Ramos (cell line): ENCODE results near the gene KCTD1.
"Not testable (repeated sequence)": the region's sequence is repeated elsewhere in the genome, so short reads cannot be mapped to it uniquely, and the experiment has no call there.

Experiments
- in situ Hi-C: fragments of 300-500 bp; cut with MboI; formaldehyde crosslinking; loops from one replicate; pipeline ENCODE4 v1.14.3; 2022; ENCODE audit warnings: low sequenced_read_pairs; ENCODE audit not compliant: unreplicated experiment

Gene KCTD1

DNA sequence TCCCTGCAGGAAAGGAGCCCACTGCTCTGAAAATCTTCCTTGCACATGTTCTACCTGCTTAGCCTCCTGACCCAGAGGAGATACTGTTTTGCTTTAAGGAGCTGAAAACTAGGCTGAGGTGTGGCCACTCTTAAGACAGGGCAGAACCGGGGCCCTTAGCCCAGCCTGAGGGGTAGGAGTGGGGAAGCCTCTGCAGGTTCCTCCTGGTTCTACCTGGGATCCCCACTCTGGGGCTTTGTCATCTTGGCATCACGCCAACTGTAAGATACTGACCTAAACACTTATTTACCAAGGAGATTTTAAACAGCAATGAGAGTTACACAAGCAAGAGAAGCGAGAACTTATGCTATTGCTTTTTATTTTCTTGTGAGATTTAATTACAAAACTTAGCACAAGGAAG, 86.9 kb downstream of the KCTD1 start:
- in situ Hi-C loops = no loop called here

DNA sequence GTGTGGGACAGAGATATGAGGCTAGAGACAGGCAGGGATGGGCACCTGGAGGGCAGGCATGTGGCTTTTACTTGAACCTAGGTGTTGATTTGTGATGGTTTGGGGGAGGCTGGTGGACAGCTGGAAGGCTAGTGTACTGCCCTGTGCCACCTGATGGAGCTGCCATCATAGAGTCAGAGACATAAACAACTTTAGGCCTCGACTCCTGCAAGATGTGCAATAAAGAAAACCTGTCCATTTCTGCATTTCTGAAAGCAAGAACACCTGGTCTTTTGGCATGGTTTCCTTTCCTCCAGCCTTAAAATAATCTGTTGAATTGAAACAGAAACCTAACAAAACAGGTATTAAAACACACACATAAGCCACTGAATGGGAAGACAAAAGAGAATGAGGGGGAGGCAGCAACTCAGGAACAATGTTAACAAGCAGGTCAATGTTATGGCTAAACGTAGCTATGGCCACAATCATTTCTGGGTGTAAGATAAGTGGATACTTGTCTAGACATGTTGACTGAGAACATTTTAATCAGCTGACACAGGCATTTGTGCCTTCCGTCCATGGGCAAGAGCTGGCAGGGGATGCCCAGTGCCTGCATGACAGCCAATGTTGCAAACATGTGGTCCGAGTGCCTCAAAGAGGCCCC, 87.8 kb downstream of the KCTD1 start:
- in situ Hi-C loops = no loop called here

DNA sequence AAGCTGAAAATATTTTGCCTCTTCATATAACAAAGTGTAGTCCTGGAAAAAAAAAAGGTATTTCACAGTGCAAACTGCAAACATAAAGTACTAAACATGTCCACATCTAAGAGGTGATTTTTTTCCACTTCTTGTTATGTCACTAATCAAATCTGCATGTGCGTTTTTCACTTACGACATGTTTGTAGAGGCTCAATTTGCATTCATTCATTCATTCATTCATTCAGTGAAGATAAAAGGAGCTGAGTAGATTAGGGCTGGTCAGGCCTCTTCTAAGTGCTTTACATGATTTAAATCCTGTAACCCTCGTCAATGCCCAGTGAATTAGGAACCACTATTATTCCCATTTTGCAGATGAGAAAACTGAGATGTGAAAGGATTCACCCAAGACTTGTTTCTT, 88.5 kb downstream of the KCTD1 start:
- in situ Hi-C loops = no loop called here

DNA sequence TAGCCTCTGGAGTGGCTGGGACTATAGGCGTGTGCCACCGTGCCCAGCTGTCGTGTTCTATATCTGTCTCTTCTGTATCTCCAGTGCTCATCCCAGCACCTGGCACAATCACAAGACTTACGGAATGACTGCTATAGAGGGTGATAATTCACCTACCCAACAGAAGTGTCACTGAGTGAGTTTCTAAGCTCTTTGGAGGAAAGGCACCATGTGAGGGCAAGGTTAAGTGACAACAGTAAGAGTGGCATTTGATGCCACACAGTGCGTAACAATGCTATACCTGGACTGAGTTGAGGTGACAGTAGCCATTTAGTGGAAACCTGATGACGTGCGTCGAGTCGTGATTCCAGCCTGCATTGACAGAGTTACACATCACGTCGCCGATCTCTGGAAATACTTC, 89.0 kb downstream of the KCTD1 start:
- in situ Hi-C loops = no loop called here

DNA sequence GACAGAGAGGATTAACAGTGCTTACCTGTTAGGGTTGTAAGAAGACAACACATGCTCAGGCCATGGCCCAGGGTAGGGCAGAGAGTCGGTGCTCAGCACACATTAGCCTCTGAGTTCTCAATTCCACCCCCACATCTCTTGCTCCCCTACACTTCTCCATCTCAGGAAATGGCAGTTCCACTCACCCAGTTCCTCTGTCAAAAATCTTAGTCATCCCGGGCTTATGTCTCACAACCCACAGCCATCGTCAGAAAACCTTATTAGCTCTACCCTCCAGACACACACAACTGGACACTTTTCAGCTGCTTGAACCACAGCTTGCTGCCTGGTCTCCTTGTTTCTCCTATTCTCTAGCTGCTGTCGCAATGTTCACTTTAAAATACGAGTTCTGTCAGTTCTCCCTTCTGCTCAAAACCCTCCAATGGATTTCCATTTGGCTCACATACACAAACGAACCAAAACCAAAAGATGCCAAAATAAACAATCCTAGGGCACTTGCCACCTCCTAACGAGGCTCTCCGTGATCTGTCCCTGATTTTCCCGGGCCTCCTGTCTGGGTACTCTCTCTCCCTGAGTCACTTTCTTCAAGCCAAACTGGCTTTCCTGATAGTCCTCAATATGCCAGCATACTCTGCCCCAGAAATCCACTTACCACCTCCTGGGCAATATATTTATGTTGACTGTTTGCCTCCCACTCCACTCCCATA, 89.7 kb downstream of the KCTD1 start:
- in situ Hi-C loops = no loop called here

DNA sequence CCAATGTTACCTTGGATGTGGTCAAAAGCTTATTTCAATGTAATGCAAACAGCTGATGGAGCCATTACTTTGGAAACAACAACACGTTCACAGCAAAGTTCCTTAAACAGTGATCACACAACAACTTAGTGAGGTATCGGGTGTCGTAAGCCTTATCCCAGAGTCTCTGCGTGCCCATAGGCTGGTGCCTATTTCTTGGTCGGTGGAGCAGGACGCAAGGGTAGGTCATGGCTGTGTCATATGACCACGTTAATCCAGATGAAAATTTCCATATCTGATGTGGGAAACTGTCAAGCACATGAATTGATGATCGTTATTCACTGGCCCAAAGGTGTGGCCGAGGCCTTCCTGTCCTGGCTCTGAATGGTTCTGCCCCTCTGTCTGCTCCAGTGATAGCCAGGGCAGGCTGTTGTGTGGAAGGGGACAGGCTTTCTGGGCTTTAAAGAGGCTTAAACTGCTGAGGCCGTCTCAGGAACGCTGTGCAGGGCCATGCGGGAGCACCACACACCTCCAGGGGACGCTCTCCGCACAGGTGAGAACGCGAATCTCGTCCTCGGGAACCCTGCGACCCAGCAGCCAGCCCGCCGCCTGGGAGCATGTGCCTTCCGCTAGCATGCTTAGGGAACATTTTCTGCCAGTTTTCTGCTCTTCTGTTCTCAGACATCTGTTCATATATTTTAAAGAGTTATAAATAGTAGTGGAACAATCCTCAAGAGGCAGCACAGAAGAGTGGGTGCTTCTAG, 90.6 kb downstream of the KCTD1 start:
- in situ Hi-C loops = no loop called here

DNA sequence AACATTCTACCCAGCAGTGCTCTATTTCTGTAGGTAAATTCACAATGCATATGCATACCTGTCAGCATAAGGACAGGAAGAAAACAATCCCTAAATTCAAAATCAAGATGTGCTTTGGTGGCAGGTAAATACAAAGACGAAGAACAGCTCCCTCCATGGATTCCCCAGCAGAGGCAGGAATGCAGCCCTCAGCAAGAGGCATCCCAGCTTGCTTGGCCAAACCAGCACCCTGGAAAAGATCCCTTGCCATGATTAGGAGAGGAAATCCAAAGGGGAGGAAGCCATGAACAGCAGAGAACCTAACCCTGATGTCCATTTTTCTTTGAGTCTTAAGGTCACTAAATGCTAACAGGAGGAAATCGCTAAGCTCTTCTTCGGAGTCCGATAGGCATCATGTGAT, 91.2 kb downstream of the KCTD1 start:
- in situ Hi-C loops = no loop called here

DNA sequence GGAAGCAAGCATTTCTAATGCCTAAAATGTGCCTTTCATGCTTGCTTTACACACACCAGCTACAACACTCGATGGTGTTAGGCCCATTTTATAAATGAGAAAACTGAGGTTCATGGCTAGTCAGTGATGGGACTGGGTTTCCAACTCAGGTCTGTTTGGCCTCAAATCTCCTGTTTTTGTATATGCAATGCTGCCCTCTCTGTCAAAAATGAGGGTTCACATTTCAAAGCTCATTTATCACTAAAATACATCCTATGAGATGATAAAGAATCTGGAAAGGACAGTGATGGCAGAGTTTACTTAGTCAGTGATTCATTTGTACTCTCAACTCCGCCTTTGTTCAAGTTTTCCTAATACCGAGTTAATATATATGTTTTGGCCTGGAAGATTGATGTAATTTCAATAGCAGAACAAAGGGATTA, 92.3 kb downstream of the KCTD1 start:
- in situ Hi-C loops = no loop called here

DNA sequence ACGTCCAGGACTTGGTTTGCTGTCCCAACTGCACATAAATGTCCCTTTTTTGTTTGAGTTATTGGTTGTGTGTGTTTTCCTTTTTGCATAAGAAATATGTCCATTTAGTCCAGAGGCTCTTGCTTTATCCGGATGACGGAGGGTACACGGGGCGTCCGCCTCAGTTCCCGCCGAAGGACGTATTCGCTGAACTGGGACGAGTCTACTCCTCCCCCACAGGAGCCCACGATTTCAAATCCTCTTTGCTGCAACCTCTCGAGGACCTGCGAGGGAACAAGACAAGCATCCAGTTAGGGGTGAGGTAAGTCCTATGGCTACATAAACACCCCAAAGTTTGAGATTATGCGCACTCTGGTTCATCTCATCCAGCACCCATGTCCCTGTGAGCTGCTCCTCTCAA, 92.7 kb downstream of the KCTD1 start:
- in situ Hi-C loops = no loop called here

DNA sequence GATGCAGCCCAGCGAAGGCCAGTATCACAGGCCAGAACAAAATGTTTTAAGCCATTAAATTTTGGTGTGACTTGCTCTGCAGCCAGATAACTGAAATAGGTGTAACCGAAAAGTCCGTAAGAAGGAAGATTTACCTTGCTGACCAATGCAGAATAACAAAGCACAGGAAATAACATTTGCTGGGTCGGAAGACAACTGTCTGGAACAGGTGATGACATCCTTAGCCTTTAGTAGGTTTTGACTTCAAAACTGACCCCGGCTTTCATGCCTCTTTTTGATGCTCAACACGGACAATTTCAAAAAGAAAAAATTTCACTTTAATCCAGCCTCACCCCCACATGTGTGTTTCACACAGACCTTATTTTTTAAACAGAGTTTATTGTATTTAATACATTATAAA, 93.7 kb downstream of the KCTD1 start:
- in situ Hi-C loops = no loop called here

DNA sequence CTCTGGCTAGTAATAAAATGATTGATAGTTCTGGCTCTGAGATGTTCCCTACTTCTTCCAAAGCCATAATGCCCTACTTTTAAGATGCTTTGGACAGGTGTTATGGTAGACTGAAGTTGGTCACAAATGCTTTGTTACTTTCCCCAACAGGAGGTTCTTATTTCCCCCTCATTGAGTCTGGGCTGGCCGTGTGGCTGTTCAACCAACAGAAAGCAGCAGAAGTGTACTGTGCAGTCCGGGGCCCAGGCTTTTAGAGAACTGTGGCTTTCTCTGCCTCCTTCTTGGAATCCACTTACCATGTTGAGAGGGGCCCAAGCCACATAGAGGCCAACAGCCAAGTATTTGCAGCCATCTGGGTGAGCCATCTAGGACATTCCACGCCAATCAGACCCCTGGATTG, 94.2 kb downstream of the KCTD1 start:
- in situ Hi-C loops = no loop called here

DNA sequence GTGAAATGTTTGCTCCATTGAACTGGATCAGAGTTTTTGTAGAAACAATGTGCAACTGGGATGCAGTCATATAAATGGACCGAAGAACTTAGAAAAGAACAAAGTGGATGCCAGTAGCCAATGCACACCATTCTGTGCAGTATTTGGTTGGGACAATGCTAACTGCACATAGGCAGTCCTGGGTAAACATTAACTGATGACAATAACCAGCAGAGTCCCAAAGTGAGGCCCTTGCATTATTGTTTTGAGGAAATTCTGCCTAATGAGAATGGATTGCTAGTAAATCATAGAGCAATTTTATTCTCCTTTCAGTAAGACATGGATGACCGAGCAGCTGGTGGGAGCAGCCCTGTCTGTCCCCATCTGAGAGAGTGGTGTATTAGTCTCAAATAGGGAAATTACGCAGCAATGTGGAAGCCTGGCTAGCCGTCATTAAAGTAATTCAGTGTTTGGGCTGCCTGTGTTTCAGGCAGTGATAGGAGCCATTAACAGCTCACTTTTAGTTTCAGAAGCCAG, 94.9 kb downstream of the KCTD1 start:
- in situ Hi-C loops = no loop called here

DNA sequence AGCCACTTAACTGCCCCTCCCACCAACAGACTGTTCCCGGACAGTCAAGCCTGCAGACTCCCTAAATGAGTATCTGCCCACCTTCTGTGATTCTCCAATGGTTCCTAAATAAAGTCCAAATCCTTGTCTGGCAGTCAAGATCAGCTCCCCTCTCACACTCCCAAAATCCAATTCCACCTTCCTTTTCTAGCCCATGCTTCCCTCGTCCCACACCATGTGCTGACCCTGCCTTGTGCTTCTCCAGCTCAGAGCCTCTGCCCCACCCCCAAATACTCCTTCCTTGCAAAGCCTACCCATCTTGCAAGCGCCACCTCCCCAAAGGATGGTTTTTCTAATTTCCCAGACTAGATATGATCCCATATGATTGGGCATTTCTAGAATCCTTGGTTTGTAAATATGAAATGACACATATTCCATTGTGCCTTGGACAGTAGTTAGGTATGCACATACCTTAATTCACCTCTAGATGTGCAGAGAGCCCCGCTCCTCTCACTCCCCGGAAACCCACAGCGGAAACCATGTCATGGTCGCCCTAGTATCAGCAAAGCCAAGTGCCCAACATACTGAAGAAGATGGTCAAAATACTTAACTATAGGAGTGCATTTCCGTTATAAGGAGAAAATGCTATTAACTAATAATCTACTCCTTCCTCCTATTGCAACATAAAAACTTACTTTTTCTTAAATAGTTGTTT, 97.2 kb downstream of the KCTD1 start:
- in situ Hi-C loops = no loop called here

DNA sequence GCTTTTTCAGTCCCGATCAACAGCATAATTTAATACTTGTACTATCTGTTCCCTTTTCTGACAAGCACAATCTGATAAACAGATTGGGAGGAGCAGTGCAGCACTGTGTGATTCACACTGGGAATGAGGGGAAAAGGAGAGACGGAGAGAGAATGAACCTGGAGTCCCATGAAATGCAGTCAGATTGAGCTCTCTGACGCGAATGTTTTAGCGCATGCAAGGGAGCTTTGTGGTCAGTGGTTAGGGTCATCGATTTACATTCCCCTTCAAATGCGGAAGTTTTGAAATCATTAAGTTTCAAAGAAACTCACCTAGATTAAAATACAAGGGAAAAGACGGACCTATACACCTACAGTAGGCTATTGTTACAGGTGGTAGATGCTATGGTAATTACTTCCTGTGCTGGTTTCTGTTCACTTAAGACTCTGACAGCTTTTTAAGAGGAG, 99.6 kb downstream of the KCTD1 start:
- in situ Hi-C loops = no loop called here

DNA sequence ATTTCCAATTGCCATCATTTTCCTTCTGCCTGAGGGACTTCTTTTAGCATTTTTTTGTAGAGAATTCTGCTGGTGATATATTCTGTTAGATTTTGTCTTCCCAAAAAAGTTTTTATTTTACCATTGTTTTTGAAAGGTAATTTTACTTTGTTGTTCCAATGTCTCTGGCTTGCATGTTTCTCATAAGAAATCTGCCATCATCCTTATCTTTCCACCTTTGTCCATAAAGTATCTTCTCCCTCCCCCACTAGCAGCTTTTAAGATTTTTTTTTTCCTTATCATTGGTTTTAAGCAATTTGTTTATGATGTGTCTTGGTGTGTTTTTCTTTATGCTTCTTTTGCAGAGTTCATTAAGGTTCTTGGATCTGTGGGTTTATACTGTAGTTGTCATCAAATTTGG, 104.5 kb downstream of the KCTD1 start:
- in situ Hi-C loops = no loop called here

DNA sequence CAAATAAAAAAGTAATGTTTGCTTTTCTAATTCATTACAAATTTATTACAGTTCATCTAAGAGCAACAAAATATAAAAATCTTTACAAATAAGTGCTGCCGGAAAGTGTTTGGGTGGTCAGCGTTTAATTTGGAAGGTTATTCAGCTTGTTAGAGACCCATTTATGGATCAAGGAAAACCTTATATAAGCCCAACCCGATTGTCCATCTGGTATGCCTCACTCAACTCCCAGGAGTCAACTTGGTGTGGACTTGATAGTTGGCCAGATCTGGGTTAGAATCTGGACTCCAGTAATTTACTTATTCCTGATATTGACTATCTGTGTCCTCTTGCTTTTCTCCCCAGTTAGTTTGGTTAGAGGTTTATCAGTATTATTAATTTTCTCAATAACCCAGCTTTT, 106.2 kb downstream of the KCTD1 start:
- in situ Hi-C loops = no loop called here

DNA sequence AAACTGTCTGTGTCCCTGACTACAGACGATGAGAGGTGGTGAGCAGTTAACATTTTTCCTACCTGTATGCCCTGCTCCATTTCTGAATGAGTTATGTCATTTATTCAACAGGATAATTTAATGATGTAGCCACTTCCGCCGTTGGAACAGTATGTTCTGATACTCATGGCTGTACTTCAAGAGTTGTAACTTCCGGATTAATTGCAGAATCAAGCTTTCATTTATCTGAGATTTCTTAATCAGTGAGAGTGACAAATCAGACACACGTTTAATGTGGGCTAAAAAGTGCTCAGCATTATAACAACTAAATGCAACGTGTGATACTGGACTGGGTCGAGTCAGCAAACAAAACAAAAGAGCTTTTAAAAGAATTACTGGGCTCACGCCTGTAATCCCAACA, 107.7 kb downstream of the KCTD1 start:
- in situ Hi-C loops = no loop called here

DNA sequence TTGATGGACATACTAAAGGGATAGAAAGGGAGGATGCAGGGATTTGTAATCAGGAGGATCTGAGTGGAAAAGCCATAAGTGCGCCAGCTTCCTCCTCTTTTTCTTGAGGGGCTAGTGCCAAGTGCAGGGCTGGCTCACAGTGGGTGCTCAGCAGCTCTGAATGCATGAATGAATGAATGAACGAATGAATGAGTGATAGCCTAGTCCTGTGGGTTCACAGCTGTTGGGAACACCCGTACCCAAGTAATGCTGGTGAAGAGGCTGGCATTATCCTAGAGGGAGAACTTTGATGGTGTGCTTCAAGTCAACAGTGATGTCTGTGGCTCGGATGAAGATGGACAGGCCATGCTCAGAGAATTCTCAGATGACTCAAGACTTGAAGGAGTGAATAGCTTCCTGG, 108.8 kb downstream of the KCTD1 start:
- in situ Hi-C loops = no loop called here

DNA sequence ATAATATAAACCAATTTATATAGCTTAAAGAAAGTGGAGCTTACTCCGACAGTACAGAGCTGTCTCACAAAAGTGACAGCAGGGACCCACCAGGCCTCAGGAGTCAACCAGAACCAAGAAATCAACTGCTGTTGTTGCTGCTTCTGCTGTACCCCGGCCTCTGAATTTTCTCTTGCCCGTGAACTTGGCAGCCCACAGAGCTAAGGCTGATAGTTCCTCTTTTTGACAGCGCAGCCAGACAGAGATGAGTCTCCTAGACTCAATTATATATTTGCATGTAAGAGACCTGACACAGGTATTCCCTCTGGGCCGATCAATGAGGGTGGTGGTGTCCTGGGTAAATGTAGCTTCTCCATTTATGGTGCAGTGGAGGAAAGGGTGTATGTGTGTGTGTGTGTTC, 109.4 kb downstream of the KCTD1 start:
- in situ Hi-C loops = no loop called here

DNA sequence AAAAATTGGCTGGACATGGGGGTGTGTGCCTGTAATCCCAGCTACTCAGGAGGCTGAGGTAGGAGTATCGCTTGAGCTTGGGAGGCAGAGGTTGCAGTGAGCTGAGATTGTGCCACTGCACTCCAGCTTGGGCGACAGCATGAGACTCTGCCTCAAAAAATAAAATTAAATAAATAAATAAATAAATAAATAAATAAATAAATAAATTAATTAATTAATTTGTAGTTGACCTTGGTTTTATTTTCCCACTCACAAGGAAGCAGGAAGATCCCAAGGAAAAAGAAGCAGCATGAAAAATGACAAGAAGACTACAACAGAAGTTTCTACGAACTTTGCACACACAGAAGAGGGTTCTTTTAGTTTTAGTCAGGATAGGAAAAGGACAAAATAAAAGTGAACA, 110.7 kb downstream of the KCTD1 start:
- in situ Hi-C loops = not testable (repeated sequence)
